GDM1 (cell line): ENCODE measurements around the gene FAM98C.

Experiments used
- DNase-seq: peaks from one replicate; lab custom pipeline; 2025; lab: John Stamatoyannopoulos, UW

Gene FAM98C

DNA sequence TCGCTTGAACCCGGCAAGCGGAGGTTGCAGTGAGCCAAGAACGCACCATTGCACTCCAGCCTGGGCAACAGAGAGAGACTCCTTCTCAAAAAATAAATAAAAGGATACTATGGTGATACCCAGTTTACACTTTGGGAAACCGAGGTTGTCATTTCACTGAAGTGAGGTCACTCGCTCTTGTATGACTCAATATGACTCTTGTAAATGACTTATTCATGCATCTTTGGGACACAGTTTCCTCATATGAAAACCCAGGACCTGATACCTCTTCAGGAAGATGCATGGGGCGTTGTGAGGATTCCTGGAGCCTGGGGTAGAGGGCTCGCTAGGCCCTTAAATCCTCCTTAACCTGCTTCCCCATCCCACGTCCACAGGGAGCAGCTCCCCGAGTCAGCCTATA lies 24.0 kb upstream of the FAM98C start:
- no peak for DNase-seq

DNA sequence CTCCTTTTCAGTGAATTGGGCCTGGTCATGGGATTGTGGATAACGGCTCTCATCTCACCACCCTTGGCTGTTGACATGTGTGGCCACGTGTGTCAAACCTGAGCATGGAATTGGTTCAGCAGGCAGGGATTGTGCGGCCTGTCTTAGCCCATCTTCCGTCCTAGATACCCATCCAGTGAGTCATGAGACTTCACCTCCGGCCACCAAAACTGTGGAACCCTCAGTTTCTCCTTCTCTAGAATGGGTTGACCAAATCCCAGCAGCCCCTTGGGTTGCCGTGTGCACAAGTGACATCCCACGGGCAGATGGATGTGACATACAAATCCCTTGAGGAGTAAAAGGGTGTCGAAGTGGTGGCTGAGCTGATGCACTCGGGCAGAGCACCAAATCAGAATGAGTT lies 21.8 kb upstream of the FAM98C start:
- no peak for DNase-seq

GRCh38 chr19:38383184-38383583 lies 19.7 kb upstream of the FAM98C start:
- DNase-seq = no peak

DNA sequence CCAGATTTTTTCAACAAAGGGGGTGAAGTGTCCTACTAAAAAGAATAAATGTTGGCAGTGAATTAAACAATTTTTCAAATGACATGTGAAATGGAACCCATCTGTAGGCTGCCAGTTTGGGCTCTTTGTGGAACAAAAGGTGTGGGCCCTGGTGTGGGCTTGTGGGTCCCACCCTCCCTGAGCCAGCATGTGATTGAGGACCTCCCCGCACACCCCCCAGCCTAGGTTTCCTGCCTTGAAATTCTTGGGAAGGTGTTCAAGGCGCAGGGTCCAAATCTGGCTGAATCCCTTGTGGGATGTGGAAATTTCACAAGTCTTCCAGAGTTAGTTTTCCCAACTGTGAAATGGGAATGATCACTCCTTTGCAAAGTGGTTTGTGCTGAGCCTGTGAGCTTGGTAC lies 19.1 kb upstream of the FAM98C start:
- DNase-seq = no peak

- DNase-seq = no peak
Observed at GRCh38 chr19:38384209-38385027, 18.5 kb upstream of the FAM98C start.

GRCh38 chr19:38385057-38385803 lies 17.7 kb upstream of the FAM98C start:
- no peak for DNase-seq

DNA sequence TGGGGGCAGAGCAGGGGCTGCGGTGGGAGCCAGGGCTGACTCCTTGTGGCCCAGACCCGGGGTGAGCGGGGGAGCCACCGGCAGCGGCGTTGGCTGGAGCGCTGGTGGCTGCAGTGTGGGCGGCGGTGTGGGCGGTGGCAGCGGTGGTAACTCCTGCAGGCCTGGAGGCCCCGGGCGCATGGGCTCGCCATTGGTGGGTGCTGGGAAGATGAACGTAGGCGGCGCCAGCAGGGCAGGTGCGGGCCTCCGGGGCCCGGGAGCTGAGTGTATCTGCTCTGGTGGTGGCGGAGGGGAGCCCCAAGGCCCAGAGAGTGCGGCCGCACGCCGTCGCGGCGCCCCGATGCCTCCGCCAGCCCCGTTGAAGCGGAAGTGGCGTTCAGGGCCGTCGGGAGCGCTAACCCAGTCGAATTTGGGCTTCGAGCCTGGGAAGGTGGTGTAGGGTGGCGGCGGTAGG lies 17.1 kb upstream of the FAM98C start:
- DNase-seq = no peak

DNA sequence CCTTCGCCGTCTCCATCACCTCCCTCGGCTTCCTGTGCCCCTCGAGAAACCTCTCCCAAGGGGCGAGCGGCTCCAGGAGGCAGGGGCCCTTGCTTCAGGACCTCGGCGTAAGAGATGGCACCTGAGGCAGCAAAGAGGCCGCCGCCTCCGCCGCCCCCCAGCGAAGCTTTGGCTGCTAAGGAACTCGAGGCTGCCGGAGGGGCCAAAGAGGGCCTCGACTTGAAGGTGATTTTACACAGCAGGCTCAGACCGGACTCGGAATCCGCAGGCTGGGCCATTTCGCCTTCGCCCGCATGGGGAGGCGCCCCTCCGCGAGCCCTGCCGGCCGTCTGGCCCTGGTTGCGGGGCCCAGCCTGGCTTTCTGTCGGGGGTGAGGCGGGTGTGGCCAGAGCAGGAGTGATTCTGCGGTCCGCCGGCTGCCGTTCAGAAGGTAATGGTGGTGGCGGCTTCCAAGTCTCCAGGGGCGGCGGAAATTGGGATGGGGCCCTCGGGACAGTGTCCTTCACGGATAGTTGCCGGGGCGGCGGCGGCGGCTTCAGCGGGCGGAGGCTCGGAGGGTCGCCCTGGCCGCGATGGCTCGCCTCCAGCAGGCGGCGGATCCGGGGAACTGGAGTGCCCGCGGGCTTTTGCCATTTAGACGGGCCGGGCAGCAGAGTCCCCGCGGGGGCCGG lies 16.5 kb upstream of the FAM98C start:
- DNase-seq = no peak

DNA sequence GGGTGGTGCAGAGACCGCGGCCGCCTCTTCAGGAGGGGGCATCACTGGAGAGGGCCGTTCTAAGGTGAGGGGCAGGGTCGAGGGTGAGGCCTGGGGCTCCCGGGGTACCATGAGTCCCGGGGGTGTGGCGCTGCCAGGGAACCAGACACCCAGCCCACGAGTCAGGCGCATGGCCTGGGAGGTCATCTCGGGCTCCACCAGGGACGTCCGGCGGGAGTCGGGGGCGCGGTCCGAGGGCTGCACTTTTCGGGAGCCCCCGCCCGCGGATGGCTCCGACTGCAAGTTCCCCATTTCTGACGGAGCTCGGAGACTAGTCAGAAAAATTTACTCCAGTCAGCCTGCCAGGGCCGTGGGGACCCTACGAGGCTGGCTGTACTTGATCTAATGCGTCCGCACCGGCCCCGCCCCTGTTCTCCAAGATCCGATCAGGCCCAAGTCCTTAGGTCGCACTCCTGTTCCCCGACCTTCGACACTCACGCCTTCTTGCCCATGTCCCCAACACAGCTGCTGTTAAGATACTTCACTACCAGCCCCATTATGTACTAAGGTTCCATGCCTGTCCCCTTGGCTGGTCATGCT lies 15.8 kb upstream of the FAM98C start:
- DNase-seq = peak; percentile 43

- peak; percentile 76 for DNase-seq
Observed at GRCh38 chr19:38387550-38388348, 15.1 kb upstream of the FAM98C start, which contains the start of gene GGN. Gene GGN (minus strand): TSS chr19:38388034. CDS start chr19:38387261, 773 bp downstream.

GRCh38 chr19:38388349-38389100 lies 14.4 kb upstream of the FAM98C start, which contains the start of gene SPRED3:
Gene SPRED3 (plus strand): TSS chr19:38388697. CDS start chr19:38390303, 1,606 bp downstream.
- DNase-seq = no peak

GRCh38 chr19:38389101-38389925 lies 13.6 kb upstream of the FAM98C start:
- no peak for DNase-seq

DNA sequence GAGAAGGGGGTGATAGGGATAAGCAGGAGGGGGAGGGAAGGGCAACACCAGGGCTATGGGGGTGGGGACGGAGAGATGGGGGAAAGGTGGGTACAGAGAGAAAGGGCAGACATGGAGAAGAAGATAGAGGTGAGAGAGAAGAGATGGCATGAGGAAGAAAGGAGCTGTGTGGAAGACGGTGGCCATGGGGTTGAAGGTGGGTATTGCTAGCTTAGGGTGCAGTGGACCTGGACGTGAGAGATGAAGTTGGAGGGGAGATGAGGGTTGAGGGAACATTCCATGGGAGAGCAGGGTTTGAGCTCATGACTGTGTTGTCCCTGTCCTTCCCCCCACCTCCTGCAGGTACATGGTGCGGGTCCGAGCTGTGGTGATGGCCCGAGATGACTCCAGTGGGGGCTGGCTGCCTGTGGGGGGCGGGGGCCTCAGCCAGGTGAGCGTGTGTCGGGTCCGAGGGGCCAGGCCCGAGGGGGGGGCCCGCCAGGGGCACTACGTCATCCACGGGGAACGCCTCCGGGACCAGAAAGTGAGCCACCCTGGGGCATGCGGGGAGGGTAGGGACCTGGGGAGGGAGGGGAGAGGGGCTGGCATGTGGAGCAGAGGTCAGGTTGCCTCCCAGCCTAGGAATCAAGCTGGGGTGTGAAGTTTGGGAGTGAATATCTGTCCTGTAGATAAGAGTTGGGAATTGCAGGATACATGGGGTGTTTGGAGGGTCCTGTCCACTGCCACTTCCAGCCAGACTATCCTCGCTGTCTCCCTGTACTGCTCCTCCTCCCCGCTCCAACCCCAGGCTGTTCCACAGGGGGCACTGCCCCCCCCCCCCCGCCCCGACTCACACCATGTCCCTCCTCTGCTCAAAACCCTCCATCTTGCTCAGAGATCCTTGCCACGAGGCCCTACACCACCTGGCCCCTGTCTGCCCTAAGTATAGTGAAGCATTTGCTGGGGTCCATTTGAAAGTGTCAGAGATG lies 12.7 kb upstream of the FAM98C start:
- no peak for DNase-seq

- DNase-seq = no peak
Observed at GRCh38 chr19:38391911-38392464, 10.9 kb upstream of the FAM98C start.

- no peak for DNase-seq
Observed at GRCh38 chr19:38392707-38393308, 10.1 kb upstream of the FAM98C start.

- no peak for DNase-seq
Observed at GRCh38 chr19:38394488-38394887, 8.4 kb upstream of the FAM98C start.

- no peak for DNase-seq
Observed at GRCh38 chr19:38395381-38396114, 7.3 kb upstream of the FAM98C start.
